HG03135 (cell line): ENCODE measurements around the gene OR6C76.

Source experiments
- ATAC-seq: cut with Tn5 transposase; IDR thresholded peaks from one replicate; pipeline ENCODE4 v1.9.1; 2021; ENCODE audit warnings: mild to moderate bottlenecking, moderate library complexity; ENCODE audit not compliant: unreplicated experiment

Gene OR6C76

GRCh38 chr12:55467836-55468235 is 41.8 kb downstream of the OR6C76 start:
- ATAC-seq = no peak

- no peak for ATAC-seq
Measured at GRCh38 chr12:55469291-55469690, 43.2 kb downstream of the OR6C76 start.

GRCh38 chr12:55470088-55470829 is 44.2 kb downstream of the OR6C76 start, which contains the start of gene OR6C70:
OR6C70 (minus strand) TSS chr12:55470138; CDS start chr12:55470138, 0 bp downstream.
- no peak for ATAC-seq

- ATAC-seq = no peak
Measured at GRCh38 chr12:55472264-55472663, 46.2 kb downstream of the OR6C76 start.
